Sigmoid colon (tissue), 7 donors: Measurements from ENCODE around the gene RADIL. TPM values are rescaled to one million over a fixed set of nuclear protein-coding genes. Genes with fewer than 3 reads are reported as not detected.

Experiments used
- DNase-seq: peaks from one replicate; pipeline ENCODE4 v3.0.0-alpha.2; 2019
- H3K27ac ChIP-seq, 4 donors: fragments of 200-600 bp; sonication (generic); one replicate each; pipeline ENCODE4 v1.5.1; 2016 to 2019; ENCODE audit warnings: mild to moderate bottlenecking in 1 of 4
- H3K27me3 ChIP-seq, 3 donors: fragments of 200-600 bp; sonication (generic); one replicate each; pipeline ENCODE4 v1.5.1; 2019; ENCODE audit warnings: mild to moderate bottlenecking in 1 of 3
- H3K36me3 ChIP-seq, 4 donors: fragments of 200-600 bp; sonication (generic); one replicate each; pipeline ENCODE4 v1.5.1; 2016 to 2019
- H3K4me1 ChIP-seq, 4 donors: fragments of 200-600 bp; sonication (generic); one replicate each; pipeline ENCODE4 v1.5.1; 2017 to 2019
- H3K4me3 ChIP-seq, 4 donors: fragments of 200-600 bp; sonication (generic); one replicate each; pipeline ENCODE4 v1.5.1; 2017 to 2019; ENCODE audit warnings: mild to moderate bottlenecking in 2 of 4, moderate library complexity in 1 of 4
- H3K9me3 ChIP-seq, 4 donors: fragments of 200-600 bp in 3 of 4; sonication (generic) in 3 of 4; one replicate each; pipeline versions ENCODE4 v1.5.1 to v1.6.1; 2013 to 2019
- EP300 ChIP-seq, 4 donors: sonication (generic); formaldehyde crosslinking; IDR thresholded peaks; one replicate each; pipeline ENCODE4 v1.6.1; 2017; ENCODE audit warnings: antibody characterized with exemption in 4 of 4
- POLR2A ChIP-seq, 2 donors: fragments of 450-650 bp; IDR thresholded peaks; one replicate each; pipeline ENCODE4 v1.6.1; 2016; ENCODE audit warnings: antibody characterized with exemption in 2 of 2, mild to moderate bottlenecking in 2 of 2, moderate library complexity in 2 of 2
- POLR2AphosphoS5 ChIP-seq, 4 donors: sonication (generic); formaldehyde crosslinking; IDR thresholded peaks; one replicate each; pipeline ENCODE4 v1.6.1; 2017; ENCODE audit warnings: antibody characterized with exemption in 4 of 4
- WGBS, 2 donors: extraction: QIAGEN DNeasy Blood & Tissue Kit; methylation state at CpG; one replicate each; pipeline ENCODE4 v1.1.7; 2013; 5-methylcytosine and 5-hydroxymethylcytosine counted together
- intact Hi-C: fragments of 100-400 bp; cut with DNase I; formaldehyde crosslinking; loops from one replicate; pipeline ENCODE4 v1.15.1; 2023
- polyA plus RNA-seq, 3 donors: library from polyadenylated mRNA; stranded (reverse); fragments of 200-250 nt; gene quantifications; one replicate each; pipeline ENCODE4 v1.2.3, GENCODE V29; 2013
- total RNA-seq, 4 donors: library from RNA; depleted of rRNA; stranded (reverse); fragments of >200 nt; gene quantifications; one replicate each; pipeline ENCODE4 v1.1.0, GENCODE V29; 2016
- TF ChIP-seq, protein P1 (sequence below), 4 experiments: fragments of 450-650 bp in 3 of 4; fragments of 200-600 bp in 1 of 4; IDR thresholded peaks; one replicate each; pipeline ENCODE4 v1.5.1; 2016 to 2019; ENCODE audit warnings: antibody characterized with exemption in 4 of 4, mild to moderate bottlenecking in 3 of 4, moderate library complexity in 2 of 4
- donor health status: healthy with polysubstance abuse.
- donor health status: Bipolar disorder and iron deficiency.
- donor health status: healthy.

Gene RADIL
- total and polyA plus RNA-seq, 7 donors = 1.2 to 10.8 (median 5.6) TPM

- Histone ChIP-seq H3K27me3 (no peaks in the 10 kb centered on the region), H3K4me3 (no peak overlapping the region), H3K36me3 (no peaks in the 10 kb centered on the region), H3K4me1 (peaks cover 0 to 5% (median 0%) of the 10 kb centered on the region in 4 donors), H3K9me3 (no peaks in the 10 kb centered on the region), H3K27ac (no peak overlapping the region)
- WGBS, 2 donors = 36 to 47% methylated on average over 4 of the region's 4 CpGs
- intact Hi-C loops = no loop called here
- DNase-seq = no peak
- TF ChIP-seq, protein P1, sequence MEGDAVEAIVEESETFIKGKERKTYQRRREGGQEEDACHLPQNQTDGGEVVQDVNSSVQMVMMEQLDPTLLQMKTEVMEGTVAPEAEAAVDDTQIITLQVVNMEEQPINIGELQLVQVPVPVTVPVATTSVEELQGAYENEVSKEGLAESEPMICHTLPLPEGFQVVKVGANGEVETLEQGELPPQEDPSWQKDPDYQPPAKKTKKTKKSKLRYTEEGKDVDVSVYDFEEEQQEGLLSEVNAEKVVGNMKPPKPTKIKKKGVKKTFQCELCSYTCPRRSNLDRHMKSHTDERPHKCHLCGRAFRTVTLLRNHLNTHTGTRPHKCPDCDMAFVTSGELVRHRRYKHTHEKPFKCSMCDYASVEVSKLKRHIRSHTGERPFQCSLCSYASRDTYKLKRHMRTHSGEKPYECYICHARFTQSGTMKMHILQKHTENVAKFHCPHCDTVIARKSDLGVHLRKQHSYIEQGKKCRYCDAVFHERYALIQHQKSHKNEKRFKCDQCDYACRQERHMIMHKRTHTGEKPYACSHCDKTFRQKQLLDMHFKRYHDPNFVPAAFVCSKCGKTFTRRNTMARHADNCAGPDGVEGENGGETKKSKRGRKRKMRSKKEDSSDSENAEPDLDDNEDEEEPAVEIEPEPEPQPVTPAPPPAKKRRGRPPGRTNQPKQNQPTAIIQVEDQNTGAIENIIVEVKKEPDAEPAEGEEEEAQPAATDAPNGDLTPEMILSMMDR (IDR thresholded peaks at IDR 0.05) = peak in 1 of 4 experiments; percentile 13
- no peak for TF ChIP-seq POLR2A (IDR thresholded peaks at IDR 0.05)
These were observed 34.1 kb downstream of the RADIL start for GRCh38 chr7:4849390-4849789.

GRCh38 chr7:4845740-4846142, 37.8 kb downstream of the RADIL start:
- Histone ChIP-seq H3K27ac (no peak overlapping the region), H3K9me3 (no peaks in the 10 kb centered on the region), H3K4me1 (peaks cover 0 to 5% (median 0%) of the 10 kb centered on the region in 4 donors), H3K36me3 (no peaks in the 10 kb centered on the region), H3K4me3 (no peak overlapping the region), H3K27me3 (no peaks in the 10 kb centered on the region)
- 39 to 56% methylated on average over 18 of the region's 18 CpGs for WGBS, 2 donors
- intact Hi-C loops = no loop called here
- TF ChIP-seq POLR2AphosphoS5 (IDR thresholded peaks at IDR 0.05) (no peak), POLR2A (IDR thresholded peaks at IDR 0.05) (no peak), EP300 (IDR thresholded peaks at IDR 0.05) (no peak)
- TF ChIP-seq, protein P1 (IDR thresholded peaks at IDR 0.05) = no peak
- peak; percentile 34 for DNase-seq

GRCh38 chr7:4842319-4843064, 41.0 kb downstream of the RADIL start:
- Histone ChIP-seq H3K27ac (peak overlapping the region; percentile 23 to 41 (median 29)), H3K4me1 (no peaks in the 10 kb centered on the region), H3K36me3 (no peaks in the 10 kb centered on the region), H3K9me3 (no peaks in the 10 kb centered on the region), H3K27me3 (no peaks in the 10 kb centered on the region), H3K4me3 (no peak overlapping the region)
- TF ChIP-seq POLR2AphosphoS5 (IDR thresholded peaks at IDR 0.05) = no peak
- no peak for TF ChIP-seq EP300 (IDR thresholded peaks at IDR 0.05)
- TF ChIP-seq, protein P1 (IDR thresholded peaks at IDR 0.05) = no peak
- TF ChIP-seq POLR2A (IDR thresholded peaks at IDR 0.05) = no peak
- DNase-seq = peak; percentile 70
- intact Hi-C loops = no loop called here
- 25 to 58% methylated on average over 22 of the region's 22 CpGs for WGBS, 2 donors

GRCh38 chr7:4841836-4842235, 41.7 kb downstream of the RADIL start:
- Histone ChIP-seq H3K9me3 (no peaks in the 10 kb centered on the region), H3K36me3 (no peaks in the 10 kb centered on the region), H3K27me3 (no peaks in the 10 kb centered on the region), H3K4me1 (no peaks in the 10 kb centered on the region), H3K4me3 (no peak overlapping the region), H3K27ac (peak overlapping the region; percentile 17 to 41 (median 25))
- DNase-seq = no peak
- 89 to 93% methylated on average over 13 of the region's 13 CpGs for WGBS, 2 donors
- TF ChIP-seq POLR2A (IDR thresholded peaks at IDR 0.05) = no peak
- TF ChIP-seq, protein P1 (IDR thresholded peaks at IDR 0.05) = no peak
- TF ChIP-seq EP300 (IDR thresholded peaks at IDR 0.05) = no peak
- no peak for TF ChIP-seq POLR2AphosphoS5 (IDR thresholded peaks at IDR 0.05)
- intact Hi-C loops = no loop called here
